Measurements from ENCODE around the gene UNC5B.

UNC5B gene

GRCh38 chr10:71237843-71238623 is 25.7 kb downstream of the UNC5B start:
- Histone ChIP-seq H3K4me1 (ENCODE audit: low read length) (no peaks in the 10 kb centered on the region), H3K27ac (ENCODE audit: low read length) (no peak overlapping the region), H3F3A (ENCODE audit: insufficient read depth, low read length) (no peaks in the 10 kb centered on the region), H2AFZ (ENCODE audit: low read length) (no peak overlapping the region), H3K9me3 (replicated peaks; ENCODE audit: insufficient read depth, low read length) (no peaks in the 10 kb centered on the region), H3K27me3 (replicated peaks; ENCODE audit: insufficient read depth, low read length) (peaks cover 41% of the 10 kb centered on the region), H3K9me2 (replicated peaks; ENCODE audit: insufficient read depth, low read length) (no peaks in the 10 kb centered on the region), H3K4me3 (ENCODE audit: low read length) (no peak overlapping the region), H3K9ac (ENCODE audit: low read length) (no peak overlapping the region), H3K79me2 (ENCODE audit: low read length) (no peaks in the 10 kb centered on the region), H3K36me3 (replicated peaks; ENCODE audit: insufficient read depth, low read length) (no peaks in the 10 kb centered on the region), H3K4me2 (ENCODE audit: low read depth, low read length) (no peak overlapping the region), H4K20me1 (ENCODE audit: insufficient read depth, low read length) (no peaks in the 10 kb centered on the region)
- TF ChIP-seq CTCF (IDR thresholded peaks at IDR 0.05; ENCODE audit: low read length) = no peak
- TF ChIP-seq EZH2 (optimal IDR thresholded peaks at IDR 0.05; ENCODE audit: low read depth, low read length) = no peak
- no peak for TF ChIP-seq EZH2phosphoT487 (IDR thresholded peaks at IDR 0.05; ENCODE audit: low read length)
- DNase-seq = no peak

GRCh38 chr10:71238626-71239025 is 26.3 kb downstream of the UNC5B start:
- no peak for TF ChIP-seq EZH2phosphoT487 (IDR thresholded peaks at IDR 0.05; ENCODE audit: low read length)
- no peak for TF ChIP-seq EZH2 (optimal IDR thresholded peaks at IDR 0.05; ENCODE audit: low read depth, low read length)
- no peak for TF ChIP-seq CTCF (IDR thresholded peaks at IDR 0.05; ENCODE audit: low read length)
- no peaks in the 10 kb centered on the region for H3K9me2 ChIP-seq (replicated peaks; ENCODE audit: insufficient read depth, low read length)
- H4K20me1 ChIP-seq (ENCODE audit: insufficient read depth, low read length) = no peaks in the 10 kb centered on the region
- H3K27me3 ChIP-seq (replicated peaks; ENCODE audit: insufficient read depth, low read length) = peaks cover 38% of the 10 kb centered on the region
- H3K4me3 ChIP-seq (ENCODE audit: low read length) = no peak overlapping the region
- no peaks in the 10 kb centered on the region for H3K79me2 ChIP-seq (ENCODE audit: low read length)
- no peak overlapping the region for H3K9ac ChIP-seq (ENCODE audit: low read length)
- no peak overlapping the region for H2AFZ ChIP-seq (ENCODE audit: low read length)
- H3K27ac ChIP-seq (ENCODE audit: low read length) = no peak overlapping the region
- no peak overlapping the region for H3K4me2 ChIP-seq (ENCODE audit: low read depth, low read length)
- no peaks in the 10 kb centered on the region for H3K4me1 ChIP-seq (ENCODE audit: low read length)
- no peak for DNase-seq
- no peaks in the 10 kb centered on the region for H3F3A ChIP-seq (ENCODE audit: insufficient read depth, low read length)
- no peaks in the 10 kb centered on the region for H3K9me3 ChIP-seq (replicated peaks; ENCODE audit: insufficient read depth, low read length)
- H3K36me3 ChIP-seq (replicated peaks; ENCODE audit: insufficient read depth, low read length) = no peaks in the 10 kb centered on the region

- no peak overlapping the region for H3K9ac ChIP-seq (ENCODE audit: low read length)
- no peak overlapping the region for H2AFZ ChIP-seq (ENCODE audit: low read length)
- H3K27me3 ChIP-seq (replicated peaks; ENCODE audit: insufficient read depth, low read length) = peaks cover 33% of the 10 kb centered on the region
- H3K4me2 ChIP-seq (ENCODE audit: low read depth, low read length) = no peak overlapping the region
- no peak for TF ChIP-seq EZH2 (optimal IDR thresholded peaks at IDR 0.05; ENCODE audit: low read depth, low read length)
- H3K9me3 ChIP-seq (replicated peaks; ENCODE audit: insufficient read depth, low read length) = no peaks in the 10 kb centered on the region
- H3K9me2 ChIP-seq (replicated peaks; ENCODE audit: insufficient read depth, low read length) = no peaks in the 10 kb centered on the region
- H3K36me3 ChIP-seq (replicated peaks; ENCODE audit: insufficient read depth, low read length) = no peaks in the 10 kb centered on the region
- no peaks in the 10 kb centered on the region for H3K4me1 ChIP-seq (ENCODE audit: low read length)
- no peak for DNase-seq
- no peak overlapping the region for H3K27ac ChIP-seq (ENCODE audit: low read length)
- no peaks in the 10 kb centered on the region for H3K79me2 ChIP-seq (ENCODE audit: low read length)
- no peak overlapping the region for H3K4me3 ChIP-seq (ENCODE audit: low read length)
- no peaks in the 10 kb centered on the region for H3F3A ChIP-seq (ENCODE audit: insufficient read depth, low read length)
- no peaks in the 10 kb centered on the region for H4K20me1 ChIP-seq (ENCODE audit: insufficient read depth, low read length)
These were observed 27.0 kb downstream of the UNC5B start for GRCh38 chr10:71239131-71239915.
